ENCODE data around the gene PHACTR3. TPM values are rescaled to one million over a fixed set of nuclear protein-coding genes. Genes with fewer than 3 reads are reported as not detected.

PHACTR3 gene
- total and polyA plus RNA-seq, 4 donors = 0.14 to 0.42 (median 0.17) TPM

DNA sequence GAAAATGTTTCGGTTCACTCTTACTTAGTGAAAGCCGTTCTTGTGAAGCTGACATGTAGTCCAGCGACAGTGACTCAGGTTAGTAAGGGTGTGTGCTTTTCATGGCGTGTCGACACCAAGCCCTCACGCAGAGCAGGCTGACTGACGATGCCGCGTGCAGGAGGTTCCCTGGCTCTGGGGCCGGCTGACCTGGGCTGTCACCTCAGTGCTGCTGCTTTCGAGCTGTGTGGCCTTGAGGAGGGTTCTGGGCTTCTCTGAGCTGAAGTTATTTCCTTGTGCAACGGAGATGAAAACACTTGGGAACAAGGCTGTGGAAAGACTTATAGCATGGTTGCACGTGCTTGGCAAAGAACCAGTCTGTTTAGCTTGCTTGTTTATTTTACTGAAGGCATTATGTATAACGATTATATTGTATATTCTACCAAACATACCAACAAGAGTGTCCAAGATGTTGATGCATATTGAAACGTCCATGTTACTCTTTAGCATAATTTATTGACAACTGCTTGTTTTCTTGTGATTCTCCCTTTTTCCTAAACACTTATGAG is 59.2 kb downstream of the PHACTR3 start:
- DNase-seq (ENCODE audit: low spot score) = peak; percentile 16
- no peak overlapping the region for H3K9ac ChIP-seq (ENCODE audit: low read depth in 1 of 2, low read length in 2 of 2)
- no peak overlapping the region for H3K4me3 ChIP-seq (ENCODE audit: low read depth in 1 of 3, low read length in 3 of 3)
- H3K4me1 ChIP-seq (ENCODE audit: control insufficient read depth in 4 of 4, insufficient read depth in 4 of 4, low read length in 3 of 4) = no peaks in the 10 kb centered on the region
- TF ChIP-seq, protein P1, sequence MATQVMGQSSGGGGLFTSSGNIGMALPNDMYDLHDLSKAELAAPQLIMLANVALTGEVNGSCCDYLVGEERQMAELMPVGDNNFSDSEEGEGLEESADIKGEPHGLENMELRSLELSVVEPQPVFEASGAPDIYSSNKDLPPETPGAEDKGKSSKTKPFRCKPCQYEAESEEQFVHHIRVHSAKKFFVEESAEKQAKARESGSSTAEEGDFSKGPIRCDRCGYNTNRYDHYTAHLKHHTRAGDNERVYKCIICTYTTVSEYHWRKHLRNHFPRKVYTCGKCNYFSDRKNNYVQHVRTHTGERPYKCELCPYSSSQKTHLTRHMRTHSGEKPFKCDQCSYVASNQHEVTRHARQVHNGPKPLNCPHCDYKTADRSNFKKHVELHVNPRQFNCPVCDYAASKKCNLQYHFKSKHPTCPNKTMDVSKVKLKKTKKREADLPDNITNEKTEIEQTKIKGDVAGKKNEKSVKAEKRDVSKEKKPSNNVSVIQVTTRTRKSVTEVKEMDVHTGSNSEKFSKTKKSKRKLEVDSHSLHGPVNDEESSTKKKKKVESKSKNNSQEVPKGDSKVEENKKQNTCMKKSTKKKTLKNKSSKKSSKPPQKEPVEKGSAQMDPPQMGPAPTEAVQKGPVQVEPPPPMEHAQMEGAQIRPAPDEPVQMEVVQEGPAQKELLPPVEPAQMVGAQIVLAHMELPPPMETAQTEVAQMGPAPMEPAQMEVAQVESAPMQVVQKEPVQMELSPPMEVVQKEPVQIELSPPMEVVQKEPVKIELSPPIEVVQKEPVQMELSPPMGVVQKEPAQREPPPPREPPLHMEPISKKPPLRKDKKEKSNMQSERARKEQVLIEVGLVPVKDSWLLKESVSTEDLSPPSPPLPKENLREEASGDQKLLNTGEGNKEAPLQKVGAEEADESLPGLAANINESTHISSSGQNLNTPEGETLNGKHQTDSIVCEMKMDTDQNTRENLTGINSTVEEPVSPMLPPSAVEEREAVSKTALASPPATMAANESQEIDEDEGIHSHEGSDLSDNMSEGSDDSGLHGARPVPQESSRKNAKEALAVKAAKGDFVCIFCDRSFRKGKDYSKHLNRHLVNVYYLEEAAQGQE (IDR thresholded peaks at IDR 0.05) = no peak
- no peak overlapping the region for H3K27ac ChIP-seq (ENCODE audit: low read depth in 1 of 2, low read length in 2 of 2)
- H3K36me3 ChIP-seq (ENCODE audit: control insufficient read depth in 4 of 4, insufficient read depth in 3 of 4, low read depth in 1 of 4, low read length in 3 of 4) = no peaks in the 10 kb centered on the region
- WGBS = 76% methylated on average over 15 of the region's 15 CpGs
- H3K27me3 ChIP-seq (ENCODE audit: control insufficient read depth in 4 of 4, insufficient read depth in 4 of 4, low read length in 3 of 4) = peaks cover 0 to 3% (median 0%) of the 10 kb centered on the region in 4 donors
- peaks cover 0 to 2% (median under 1%) of the 10 kb centered on the region in 4 donors for H3K9me3 ChIP-seq (ENCODE audit: control insufficient read depth in 4 of 4, low read length in 3 of 4)

DNA sequence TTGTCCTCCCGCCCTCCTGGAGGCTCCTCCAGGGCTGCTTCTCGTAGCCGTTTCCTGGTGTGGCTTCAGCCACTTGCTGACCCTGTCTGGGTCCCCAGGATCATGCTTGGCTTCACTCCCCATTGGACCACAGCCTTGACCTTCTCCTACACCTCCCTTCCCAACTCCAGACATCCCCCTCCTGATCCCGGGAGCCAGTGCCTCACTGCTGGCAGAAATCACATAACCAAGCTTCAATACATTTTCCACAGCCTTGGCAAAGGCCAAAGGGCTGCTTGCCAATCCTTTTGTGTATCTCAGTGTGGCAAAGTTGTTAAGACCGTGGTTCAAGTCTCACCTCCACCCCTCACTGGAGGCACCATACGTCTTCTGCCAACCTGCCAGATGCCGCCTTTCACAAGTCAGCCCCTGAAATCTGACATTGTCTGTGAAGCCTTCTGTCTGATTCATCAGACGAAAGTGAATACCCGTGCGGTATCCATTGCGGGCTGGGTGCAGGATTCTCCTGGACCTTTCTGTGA is 60.1 kb downstream of the PHACTR3 start:
- Histone ChIP-seq H3K9me3 (ENCODE audit: control insufficient read depth in 4 of 4, low read length in 3 of 4) (no peaks in the 10 kb centered on the region), H3K36me3 (ENCODE audit: control insufficient read depth in 4 of 4, insufficient read depth in 3 of 4, low read depth in 1 of 4, low read length in 3 of 4) (no peaks in the 10 kb centered on the region), H3K9ac (ENCODE audit: low read depth in 1 of 2, low read length in 2 of 2) (no peak overlapping the region), H3K4me1 (ENCODE audit: control insufficient read depth in 4 of 4, insufficient read depth in 4 of 4, low read length in 3 of 4) (no peaks in the 10 kb centered on the region), H3K27me3 (ENCODE audit: control insufficient read depth in 4 of 4, insufficient read depth in 4 of 4, low read length in 3 of 4) (peaks cover 0 to 3% (median 0%) of the 10 kb centered on the region in 4 donors), H3K27ac (ENCODE audit: low read depth in 1 of 2, low read length in 2 of 2) (no peak overlapping the region), H3K4me3 (ENCODE audit: low read depth in 1 of 3, low read length in 3 of 3) (no peak overlapping the region)
- TF ChIP-seq RAD21 (IDR thresholded peaks at IDR 0.05) = no peak
- TF ChIP-seq RXRA (IDR thresholded peaks at IDR 0.05) = no peak
- TF ChIP-seq, protein P2, sequence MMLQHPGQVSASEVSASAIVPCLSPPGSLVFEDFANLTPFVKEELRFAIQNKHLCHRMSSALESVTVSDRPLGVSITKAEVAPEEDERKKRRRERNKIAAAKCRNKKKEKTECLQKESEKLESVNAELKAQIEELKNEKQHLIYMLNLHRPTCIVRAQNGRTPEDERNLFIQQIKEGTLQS (IDR thresholded peaks at IDR 0.05) = no peak
- no peak for TF ChIP-seq FOXA2 (IDR thresholded peaks at IDR 0.05)
- TF ChIP-seq NR2F2 (IDR thresholded peaks at IDR 0.05) = no peak
- DNase-seq (ENCODE audit: low spot score) = peak; percentile 17
- 72% methylated on average over 11 of the region's 11 CpGs for WGBS

DNA sequence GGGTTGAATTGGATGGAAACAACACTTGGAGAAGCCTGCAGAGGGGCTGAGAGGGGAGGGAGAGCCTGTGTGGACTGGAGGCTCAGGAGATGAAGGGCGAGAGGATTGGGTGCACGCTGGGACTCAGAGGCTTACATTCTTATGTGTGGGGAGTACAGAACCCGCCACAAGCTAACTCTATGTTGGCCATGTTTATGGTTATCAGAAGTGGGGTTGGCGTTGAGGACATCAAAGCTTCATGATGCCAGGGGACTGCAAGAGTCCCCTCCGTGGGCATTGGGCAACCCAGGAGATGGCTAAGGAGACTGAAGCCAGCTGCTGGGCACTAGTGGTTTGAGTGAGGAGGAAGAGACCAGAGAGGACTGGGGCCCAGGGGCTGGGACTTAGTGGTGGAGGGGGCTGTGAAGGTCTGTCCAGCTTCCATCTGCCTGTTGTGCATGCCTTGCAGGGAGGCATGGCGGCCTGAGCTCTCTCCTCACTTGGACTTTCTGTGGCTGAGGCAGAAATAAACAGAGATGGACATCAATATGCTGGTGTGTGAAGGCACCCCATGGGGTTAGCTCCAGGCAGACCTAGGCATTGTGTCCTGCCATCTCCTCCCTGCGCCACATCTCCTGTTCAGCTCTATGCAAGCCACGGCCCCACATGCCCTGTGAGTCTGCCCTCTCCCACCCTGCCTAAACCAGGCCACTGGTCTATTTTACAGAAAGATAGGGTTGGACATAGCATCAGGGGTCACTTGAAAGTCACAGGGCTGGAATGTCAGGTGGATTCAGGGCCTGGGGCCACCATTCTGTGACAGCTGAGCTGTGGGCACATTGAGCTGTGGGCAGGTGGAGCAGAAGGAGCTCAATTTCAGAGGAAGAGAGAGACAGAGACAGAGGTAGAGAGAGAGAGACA is 61.6 kb downstream of the PHACTR3 start:
- Histone ChIP-seq H3K9me3 (ENCODE audit: control insufficient read depth in 4 of 4, low read length in 3 of 4) (no peaks in the 10 kb centered on the region), H3K36me3 (ENCODE audit: control insufficient read depth in 4 of 4, insufficient read depth in 3 of 4, low read depth in 1 of 4, low read length in 3 of 4) (no peaks in the 10 kb centered on the region), H3K27me3 (ENCODE audit: control insufficient read depth in 4 of 4, insufficient read depth in 4 of 4, low read length in 3 of 4) (peaks cover 0 to 3% (median 0%) of the 10 kb centered on the region in 4 donors), H3K4me3 (ENCODE audit: low read depth in 1 of 3, low read length in 3 of 3) (no peak overlapping the region), H3K27ac (ENCODE audit: low read depth in 1 of 2, low read length in 2 of 2) (no peak overlapping the region), H3K9ac (ENCODE audit: low read depth in 1 of 2, low read length in 2 of 2) (no peak overlapping the region), H3K4me1 (ENCODE audit: control insufficient read depth in 4 of 4, insufficient read depth in 4 of 4, low read length in 3 of 4) (no peaks in the 10 kb centered on the region)
- peak; percentile 27 for DNase-seq (ENCODE audit: low spot score)
- 76% methylated on average over 8 of the region's 8 CpGs for WGBS
- no peak for TF ChIP-seq SP1 (IDR thresholded peaks at IDR 0.05)
- TF ChIP-seq YY1 (IDR thresholded peaks at IDR 0.05) = no peak
- TF ChIP-seq, protein P3, sequence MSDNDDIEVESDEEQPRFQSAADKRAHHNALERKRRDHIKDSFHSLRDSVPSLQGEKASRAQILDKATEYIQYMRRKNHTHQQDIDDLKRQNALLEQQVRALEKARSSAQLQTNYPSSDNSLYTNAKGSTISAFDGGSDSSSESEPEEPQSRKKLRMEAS (IDR thresholded peaks at IDR 0.05) = no peak
- TF ChIP-seq RXRA (IDR thresholded peaks at IDR 0.05) = no peak
- no peak for TF ChIP-seq NR2F2 (IDR thresholded peaks at IDR 0.05)
- no peak for TF ChIP-seq FOXA1 (IDR thresholded peaks at IDR 0.05)
- TF ChIP-seq, protein P1 (IDR thresholded peaks at IDR 0.05) = no peak
- TF ChIP-seq TAF1 (conservative IDR thresholded peaks at IDR 0.05) = no peak
- TF ChIP-seq, protein P4, sequence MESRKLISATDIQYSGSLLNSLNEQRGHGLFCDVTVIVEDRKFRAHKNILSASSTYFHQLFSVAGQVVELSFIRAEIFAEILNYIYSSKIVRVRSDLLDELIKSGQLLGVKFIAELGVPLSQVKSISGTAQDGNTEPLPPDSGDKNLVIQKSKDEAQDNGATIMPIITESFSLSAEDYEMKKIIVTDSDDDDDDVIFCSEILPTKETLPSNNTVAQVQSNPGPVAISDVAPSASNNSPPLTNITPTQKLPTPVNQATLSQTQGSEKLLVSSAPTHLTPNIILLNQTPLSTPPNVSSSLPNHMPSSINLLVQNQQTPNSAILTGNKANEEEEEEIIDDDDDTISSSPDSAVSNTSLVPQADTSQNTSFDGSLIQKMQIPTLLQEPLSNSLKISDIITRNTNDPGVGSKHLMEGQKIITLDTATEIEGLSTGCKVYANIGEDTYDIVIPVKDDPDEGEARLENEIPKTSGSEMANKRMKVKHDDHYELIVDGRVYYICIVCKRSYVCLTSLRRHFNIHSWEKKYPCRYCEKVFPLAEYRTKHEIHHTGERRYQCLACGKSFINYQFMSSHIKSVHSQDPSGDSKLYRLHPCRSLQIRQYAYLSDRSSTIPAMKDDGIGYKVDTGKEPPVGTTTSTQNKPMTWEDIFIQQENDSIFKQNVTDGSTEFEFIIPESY (IDR thresholded peaks at IDR 0.05) = no peak
- no peak for TF ChIP-seq GABPA (IDR thresholded peaks at IDR 0.05 in 1 of 2, conservative IDR thresholded peaks at IDR 0.05 in 1 of 2)
- no peak for TF ChIP-seq HNF4A (conservative IDR thresholded peaks at IDR 0.05)
- TF ChIP-seq, protein P2 (IDR thresholded peaks at IDR 0.05) = no peak
- no peak for TF ChIP-seq JUND (IDR thresholded peaks at IDR 0.05)

Measured in liver (tissue), 9 donors.